GM21723 (cell line): ENCODE data around the gene HSD11B1.

Experiments used
- ATAC-seq: cut with Tn5 transposase; IDR thresholded peaks from one replicate; pipeline ENCODE4 v1.9.1; 2021; ENCODE audit warnings: mild to moderate bottlenecking, moderate library complexity; ENCODE audit not compliant: unreplicated experiment

Gene HSD11B1

DNA sequence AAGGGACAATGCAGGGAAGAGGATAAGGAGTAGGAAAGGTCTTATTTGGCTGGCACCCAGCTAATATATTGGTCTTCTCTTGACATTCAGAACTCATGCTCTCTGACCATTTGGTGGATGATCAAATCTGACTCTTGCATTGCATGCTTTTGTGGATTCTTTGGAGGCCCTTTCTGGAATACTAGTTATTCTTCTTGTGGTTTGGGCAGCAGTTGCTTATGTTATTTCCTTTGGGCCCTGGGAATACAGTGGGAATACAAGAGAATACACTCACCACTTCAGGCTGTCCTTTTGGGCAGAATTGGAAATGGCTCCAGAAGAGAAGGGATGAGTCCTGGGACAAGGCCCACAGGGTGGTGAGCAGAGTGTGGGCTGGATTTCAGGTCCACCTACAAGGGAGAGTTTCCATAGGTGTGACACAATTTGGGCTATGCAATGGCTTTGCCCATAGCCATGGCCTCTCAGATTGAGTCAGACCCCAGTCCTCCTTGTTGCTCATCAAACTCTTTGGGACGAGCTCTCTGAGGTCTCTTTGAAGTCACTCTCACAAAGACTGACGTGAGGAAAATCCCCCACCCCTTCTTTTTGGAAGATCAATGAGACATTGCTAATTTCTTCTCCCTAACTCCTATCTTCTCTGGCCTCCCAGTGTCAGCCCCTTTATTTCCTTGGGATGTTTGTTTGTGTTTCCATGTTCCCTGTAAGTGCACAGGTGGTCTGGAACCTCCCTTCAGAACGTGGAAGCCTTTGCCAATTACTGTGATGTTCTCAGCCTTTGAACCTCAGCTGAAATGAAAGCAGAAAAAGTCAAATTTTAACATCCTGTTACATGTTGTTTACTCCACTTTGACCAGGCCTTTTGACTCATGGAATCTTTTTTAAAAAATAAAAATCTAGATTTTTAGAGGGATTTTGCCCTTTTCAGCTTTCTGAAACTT, 19.4 kb downstream of the HSD11B1 start:
- no peak for ATAC-seq

GRCh38 chr1:209727286-209727685, 22.6 kb downstream of the HSD11B1 start:
- no peak for ATAC-seq

- no peak for ATAC-seq
Measured at GRCh38 chr1:209727785-209728184, 23.1 kb downstream of the HSD11B1 start.

DNA sequence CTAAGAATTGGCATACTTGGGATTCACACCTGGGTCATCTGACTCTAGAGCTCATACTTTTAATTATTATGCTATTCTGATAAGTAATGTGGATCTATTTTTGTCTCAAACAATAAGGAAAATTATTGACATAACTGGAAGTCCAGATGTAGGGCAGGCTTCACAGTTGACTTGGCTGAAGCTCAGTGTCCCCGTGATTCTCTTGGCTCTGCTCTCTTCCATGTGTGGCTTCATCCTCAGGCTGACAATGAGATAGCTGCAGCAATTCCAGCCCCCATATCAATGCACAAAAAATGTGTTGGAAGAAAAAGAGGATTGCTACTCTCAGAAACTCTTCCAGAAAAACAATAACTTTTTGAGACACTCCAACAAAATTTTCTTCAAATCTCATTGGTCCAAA, 23.8 kb downstream of the HSD11B1 start:
- ATAC-seq = no peak

DNA sequence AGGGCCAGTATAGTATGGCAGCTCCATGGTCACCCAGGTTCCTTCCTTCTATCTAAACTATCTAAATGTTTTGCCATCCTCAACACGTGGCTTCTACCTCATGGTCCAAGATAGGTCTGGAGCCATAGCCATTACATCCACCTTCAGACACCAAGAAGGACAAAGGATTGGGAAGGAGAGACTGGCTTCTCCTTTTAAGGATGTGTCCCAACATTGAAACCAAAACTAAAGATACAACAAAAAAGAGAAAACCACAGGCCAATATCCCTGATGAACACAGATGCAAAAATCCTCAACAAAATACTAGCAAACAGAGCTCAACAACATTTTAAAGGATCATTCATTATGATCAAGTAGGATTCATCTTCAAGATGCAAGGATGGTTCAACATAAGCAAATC, 24.8 kb downstream of the HSD11B1 start:
- no peak for ATAC-seq

DNA sequence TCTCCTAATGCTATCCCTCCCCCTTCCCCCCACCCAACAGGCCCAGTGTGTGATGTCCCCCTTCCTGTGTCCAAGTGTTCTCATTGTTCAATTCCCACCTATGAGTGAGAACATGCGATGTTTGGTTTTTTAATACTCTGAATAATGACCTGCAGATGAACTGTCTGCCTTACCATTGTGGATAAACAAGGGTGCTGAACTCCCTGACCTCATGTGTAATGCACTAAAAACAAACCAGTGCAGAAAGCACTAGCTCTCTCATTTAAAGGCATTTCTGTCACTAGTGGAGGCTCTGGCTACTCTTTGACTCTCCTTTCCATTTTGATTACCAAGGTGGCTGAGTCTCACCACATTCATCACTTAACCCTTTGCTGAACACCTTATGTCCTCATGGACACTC, 28.1 kb downstream of the HSD11B1 start:
- ATAC-seq = no peak

- no peak for ATAC-seq
Measured at GRCh38 chr1:209733409-209734192, 29.0 kb downstream of the HSD11B1 start.

DNA sequence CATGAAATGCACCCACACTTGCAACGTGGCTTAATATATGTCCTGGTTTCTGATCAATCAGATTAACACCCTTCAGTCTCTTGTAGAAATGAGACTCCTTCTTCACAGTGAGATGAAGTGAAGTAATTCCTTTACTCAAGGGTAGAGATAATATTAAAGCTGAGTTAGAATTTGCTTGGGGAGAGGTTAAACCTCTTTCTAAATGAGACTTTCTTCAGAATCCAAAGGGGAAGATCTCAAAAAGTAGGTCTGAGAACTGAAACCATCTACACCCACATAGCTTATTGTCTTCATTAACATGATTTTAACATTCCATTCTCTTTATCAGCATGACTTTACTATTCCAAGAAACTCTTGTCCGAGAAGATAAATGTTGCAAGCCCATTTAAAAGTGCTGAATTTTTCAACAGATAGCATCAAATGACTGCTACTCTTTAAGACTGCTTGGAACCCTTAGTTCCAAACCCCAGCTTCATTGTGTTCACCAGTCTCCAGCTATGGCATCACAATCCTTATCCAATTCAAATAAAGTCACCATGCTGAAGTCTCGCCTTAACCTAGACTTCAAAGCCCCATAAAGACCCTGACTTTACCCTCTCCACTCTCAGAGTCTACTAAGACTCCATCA, 32.0 kb downstream of the HSD11B1 start:
- ATAC-seq = no peak

DNA sequence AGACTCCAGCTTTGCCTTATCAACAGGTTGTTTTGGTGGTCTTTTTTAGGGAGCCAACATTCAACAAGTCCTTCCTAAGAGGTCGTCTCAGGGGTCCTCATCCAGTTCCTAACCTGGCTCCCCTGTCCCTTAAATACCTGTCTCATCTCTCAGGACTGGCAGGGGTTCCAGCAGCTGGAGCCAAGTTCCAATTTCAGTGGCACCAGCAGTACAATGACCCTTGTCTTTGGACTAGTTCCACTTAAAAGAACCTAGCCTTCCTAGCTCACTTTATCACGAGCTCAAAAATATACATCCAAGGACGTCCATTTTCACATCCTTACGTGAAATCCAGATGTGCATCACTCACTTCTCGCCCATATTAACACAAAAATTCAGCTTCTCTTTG, 32.5 kb downstream of the HSD11B1 start:
- no peak for ATAC-seq

DNA sequence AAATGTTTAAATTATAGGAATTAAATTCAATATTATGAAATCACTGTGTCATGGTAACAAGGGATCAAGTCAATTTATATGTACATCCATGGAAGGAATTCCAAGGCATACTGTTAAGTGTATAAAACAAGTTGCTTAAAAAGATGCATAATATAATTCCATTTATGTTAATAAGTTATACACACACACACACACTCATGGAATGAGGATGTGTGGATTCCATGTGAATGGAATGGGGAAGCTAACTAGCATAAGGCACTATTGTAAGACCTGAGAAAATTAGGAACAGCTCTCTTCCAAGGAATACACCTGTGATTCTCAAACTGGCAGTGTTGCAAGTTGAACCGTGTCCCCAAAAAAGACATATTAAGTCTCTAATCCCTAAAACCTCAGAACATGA, 33.6 kb downstream of the HSD11B1 start:
- no peak for ATAC-seq

- ATAC-seq = no peak
Measured at GRCh38 chr1:209741193-209741592, 36.5 kb downstream of the HSD11B1 start.

- no peak for ATAC-seq
Measured at GRCh38 chr1:209741889-209742288, 37.2 kb downstream of the HSD11B1 start.

DNA sequence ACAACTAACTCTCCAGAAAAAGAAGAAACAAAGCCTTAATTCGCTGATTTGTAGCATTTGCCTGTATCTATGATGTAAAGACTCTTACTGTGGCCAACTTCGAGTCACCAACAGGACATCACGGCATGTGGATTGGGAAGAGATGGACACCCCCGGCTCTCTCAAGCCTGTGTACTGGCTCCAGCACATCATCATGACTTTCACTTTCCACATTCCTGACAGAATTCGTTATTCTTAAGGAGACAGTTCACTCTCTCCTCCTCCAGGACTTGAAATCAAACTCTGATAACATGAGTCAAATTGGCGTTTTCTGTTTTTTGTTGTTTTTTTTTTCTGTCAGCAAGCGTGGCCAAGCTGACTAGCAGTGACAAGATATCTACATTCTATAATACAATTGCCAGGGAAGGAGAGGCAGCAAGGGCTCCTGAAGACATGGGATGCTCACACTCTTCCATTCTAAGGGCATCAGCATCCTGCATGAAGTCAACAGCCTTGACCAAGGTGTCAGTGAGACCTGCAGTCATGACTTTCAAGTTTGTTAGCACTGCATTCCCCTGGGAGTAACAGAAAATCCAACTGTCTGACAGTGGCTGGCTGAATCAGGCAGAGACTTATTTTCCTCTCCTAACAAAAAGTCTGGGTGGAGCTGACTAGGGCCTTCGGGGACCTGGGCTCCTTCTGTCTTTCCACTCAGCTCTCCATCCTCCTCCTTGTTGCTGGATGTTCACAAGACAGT, 37.9 kb downstream of the HSD11B1 start:
- ATAC-seq = no peak

DNA sequence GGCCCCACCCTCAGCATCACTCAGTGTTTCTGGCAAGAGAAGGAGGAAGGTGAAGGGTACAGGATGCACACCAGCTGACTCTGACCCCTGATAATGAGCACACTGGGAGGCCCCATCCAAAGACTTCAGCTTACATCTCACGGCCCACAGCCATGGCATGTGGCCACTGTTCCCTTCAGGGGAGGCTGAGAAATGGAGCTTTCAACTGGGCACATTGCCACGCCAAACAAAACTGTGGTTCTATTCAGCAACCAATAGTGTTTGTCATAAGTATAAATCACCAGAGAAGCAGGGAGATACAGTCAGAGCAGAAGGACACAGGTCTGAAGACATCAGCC, 38.5 kb downstream of the HSD11B1 start:
- ATAC-seq = no peak

DNA sequence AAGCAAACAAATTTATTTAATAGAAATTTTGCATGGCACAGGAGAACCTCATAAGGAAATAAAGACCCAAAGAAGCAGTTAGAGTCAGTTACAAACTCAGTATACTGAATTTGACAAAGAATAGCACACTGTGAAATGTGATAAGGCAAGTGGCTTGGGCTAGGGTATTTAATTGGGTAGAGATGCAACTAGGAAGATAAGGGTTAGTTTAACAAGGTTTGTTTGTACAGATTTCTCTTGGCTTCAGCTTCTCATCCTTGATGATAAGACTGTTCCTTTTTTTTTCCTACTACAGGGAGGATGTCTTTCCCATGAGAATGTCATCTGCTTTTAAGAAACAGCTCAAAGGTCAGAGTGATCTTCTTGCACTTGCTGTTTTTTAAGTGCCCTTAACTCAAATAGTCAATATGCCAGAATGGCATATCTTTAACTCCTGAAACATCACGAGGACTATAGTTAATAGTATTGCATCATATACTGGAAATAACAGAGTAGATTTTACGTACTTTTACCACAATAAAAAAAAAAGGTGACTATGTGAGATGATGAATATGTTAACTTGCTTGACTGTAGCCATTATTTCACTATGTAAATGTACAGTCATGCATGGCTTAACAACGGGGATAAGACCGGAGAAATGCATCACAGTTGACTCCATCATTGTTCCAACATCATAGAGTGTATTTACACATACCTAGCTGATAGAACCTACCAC, 42.0 kb downstream of the HSD11B1 start:
- ATAC-seq = no peak

DNA sequence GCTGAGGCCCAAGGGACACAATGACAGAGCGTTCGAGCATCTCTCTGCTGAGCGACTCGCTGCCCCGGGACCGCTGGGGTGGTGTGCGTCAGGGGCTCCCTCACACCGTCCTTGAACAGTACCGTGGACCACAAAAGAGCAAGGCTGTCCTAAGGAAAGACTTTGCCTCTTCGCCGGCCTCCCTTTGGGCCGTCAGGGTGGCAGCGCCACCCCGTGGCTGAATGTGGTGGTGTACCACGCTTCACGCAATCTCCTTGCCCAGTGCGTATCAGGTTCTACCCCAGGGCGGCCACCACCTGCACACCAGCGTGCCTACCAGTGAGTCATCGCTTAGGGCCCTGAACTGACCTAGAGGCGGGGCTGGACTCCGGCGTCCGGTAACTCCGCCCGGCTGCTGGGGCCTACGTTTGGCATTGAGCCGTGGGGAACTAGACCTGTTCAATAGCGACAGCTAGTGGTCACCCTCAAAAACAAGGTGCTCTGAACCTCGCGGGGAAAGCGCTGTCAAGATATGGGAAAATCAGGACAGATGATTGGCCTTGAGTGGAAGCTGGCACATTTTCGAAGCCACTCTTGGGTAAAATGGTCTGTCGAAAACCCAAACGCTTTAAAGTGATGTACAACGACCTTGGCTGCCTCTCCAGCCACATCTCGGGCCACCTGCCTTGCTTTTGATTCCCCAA, 43.1 kb downstream of the HSD11B1 start:
- ATAC-seq = peak; percentile 75

DNA sequence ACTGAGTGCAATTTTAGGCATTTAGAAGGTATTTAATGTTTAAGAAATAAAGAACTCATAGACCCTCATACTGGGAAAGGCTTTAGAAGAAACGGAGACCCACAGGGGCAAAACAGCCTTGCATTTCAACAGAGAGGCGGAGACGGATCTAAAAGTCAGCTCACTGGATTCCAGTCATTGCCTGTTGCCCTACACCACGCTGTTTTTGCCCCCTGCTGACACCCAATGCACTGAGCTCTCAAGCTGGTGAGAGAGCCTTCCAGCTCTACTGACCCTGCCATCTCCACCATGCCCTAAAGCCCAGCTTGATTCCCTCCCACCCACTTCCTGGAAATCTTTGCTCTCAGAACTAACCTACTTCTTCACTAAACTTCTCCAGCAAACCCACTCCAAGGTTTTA, 44.0 kb downstream of the HSD11B1 start:
- ATAC-seq = no peak

GRCh38 chr1:209749205-209749604, 44.6 kb downstream of the HSD11B1 start:
- no peak for ATAC-seq

- no peak for ATAC-seq
Measured at GRCh38 chr1:209749670-209750323, 45.2 kb downstream of the HSD11B1 start.
